ENCODE data around the gene CDHR2. TPM values are rescaled to one million over a fixed set of nuclear protein-coding genes. Genes with fewer than 3 reads are reported as not detected.

CDHR2 gene
- total RNA-seq, 2 donors from 2014 or later, result 0.12 TPM; not detected in 1

DNA sequence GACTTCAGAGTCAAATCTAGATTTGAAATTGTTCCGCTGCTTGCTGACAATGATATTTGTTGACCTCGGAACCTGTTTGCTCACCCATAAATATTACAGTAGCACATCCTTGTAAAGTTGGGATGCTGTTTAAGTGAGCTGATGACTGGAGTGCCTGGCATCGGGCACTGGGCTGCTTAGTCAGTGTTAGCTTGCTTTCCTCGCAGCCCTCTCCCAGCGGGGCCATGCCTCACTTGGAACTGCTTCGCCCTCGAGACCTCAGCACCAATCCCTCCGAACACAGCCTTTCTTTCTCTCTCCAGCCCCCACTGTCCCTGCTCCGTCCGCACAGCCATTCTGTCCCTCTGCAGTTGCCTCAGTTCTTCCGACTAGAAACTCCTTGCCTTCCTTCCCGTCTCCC is 35.4 kb upstream of the CDHR2 start:
- Histone ChIP-seq H3K36me3 (peaks cover 10% of the 10 kb centered on the region), H3K4me1 (no peaks in the 10 kb centered on the region), H3K27me3 (no peaks in the 10 kb centered on the region), H3K27ac (no peak overlapping the region), H3K9me3 (no peaks in the 10 kb centered on the region), H3K4me3 (no peak overlapping the region)
- TF ChIP-seq CTCF (IDR thresholded peaks at IDR 0.05), result no peak
- DNase-seq (ENCODE audit: low spot score), result no peak

DNA sequence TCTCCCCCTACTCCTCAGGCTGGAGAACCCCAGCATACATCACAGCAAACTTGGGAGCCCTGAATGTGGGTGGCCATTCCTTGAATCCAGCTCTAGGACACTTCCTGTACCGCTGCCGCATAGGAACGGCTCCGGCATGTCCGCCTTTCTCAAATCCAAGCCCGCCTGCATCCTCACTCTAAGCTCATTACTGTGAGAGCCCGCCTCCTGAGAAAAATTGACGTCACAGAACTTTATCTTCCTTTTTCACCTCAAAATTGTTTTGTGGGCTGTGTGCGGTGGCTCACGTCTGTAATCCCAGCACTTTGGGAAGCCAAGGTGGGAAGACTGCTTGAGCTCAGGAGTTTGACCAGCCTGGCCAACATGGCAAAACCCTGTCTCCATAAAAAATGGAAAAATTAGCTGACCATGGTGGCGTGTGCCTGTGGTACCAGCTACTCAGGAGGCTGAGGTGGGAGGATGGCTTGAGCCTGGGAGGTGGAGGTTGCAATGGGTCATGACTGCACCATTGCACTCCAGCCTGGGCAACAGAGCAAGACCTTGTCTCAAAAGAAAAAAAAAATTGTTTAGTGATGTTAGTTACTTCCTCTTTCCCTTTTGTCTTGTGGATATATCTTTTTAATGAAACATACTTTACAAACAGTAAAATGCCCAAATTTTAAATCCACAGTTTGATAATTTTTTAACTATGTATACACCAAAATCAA is 34.7 kb upstream of the CDHR2 start:
- Histone ChIP-seq H3K36me3 (peaks cover 5% of the 10 kb centered on the region), H3K9me3 (no peaks in the 10 kb centered on the region)
- no peak for TF ChIP-seq CTCF (IDR thresholded peaks at IDR 0.05)

GRCh38 chr5:176515396-176515795 is 33.7 kb upstream of the CDHR2 start:
- no peak for TF ChIP-seq CTCF (IDR thresholded peaks at IDR 0.05)
- H3K9me3 ChIP-seq, result no peaks in the 10 kb centered on the region
- H3K27ac ChIP-seq, result no peak overlapping the region
- H3K36me3 ChIP-seq, result no peaks in the 10 kb centered on the region
- no peaks in the 10 kb centered on the region for H3K4me1 ChIP-seq
- no peaks in the 10 kb centered on the region for H3K27me3 ChIP-seq
- no peak for DNase-seq (ENCODE audit: low spot score)
- no peak overlapping the region for H3K4me3 ChIP-seq

More for the DNA sequence above, 34.7 kb upstream of the CDHR2 start:
- H3K27ac ChIP-seq, result no peak overlapping the region
- H3K27me3 ChIP-seq, result no peaks in the 10 kb centered on the region
- no peak for DNase-seq (ENCODE audit: low spot score)
- H3K4me3 ChIP-seq, result no peak overlapping the region
- H3K4me1 ChIP-seq, result no peaks in the 10 kb centered on the region

DNA sequence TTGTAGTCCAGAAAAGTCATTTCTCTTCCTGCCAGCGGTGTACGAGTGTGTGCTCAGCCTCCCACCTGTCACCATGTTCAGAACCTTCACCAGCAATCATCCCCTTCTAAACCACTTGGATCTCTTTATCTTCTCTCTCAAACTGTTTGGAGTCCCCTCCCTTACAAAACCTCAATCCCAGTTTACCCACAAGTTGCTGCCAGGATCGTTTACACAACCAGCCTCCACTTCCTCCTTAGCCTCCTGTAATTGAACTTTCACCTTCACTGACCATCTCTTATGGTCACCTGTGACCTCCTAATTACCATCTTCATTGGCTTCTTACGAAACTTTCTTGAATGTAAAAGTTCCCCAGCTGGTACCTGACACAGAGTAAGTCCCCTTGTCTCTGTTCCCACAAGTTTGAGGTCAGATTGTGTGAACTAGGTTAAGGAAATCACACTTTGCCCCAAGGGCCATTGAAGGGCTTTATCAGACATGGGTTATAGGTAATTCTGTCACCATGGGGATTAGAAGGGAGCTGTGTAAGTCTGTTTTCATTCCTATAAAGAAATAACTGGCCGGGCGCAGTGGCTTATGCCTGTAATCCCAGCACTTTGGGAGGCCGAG is 32.0 kb upstream of the CDHR2 start:
- H3K27ac ChIP-seq, result no peak overlapping the region
- no peaks in the 10 kb centered on the region for H3K4me1 ChIP-seq
- TF ChIP-seq CTCF (IDR thresholded peaks at IDR 0.05), result no peak
- no peak overlapping the region for H3K4me3 ChIP-seq
- H3K27me3 ChIP-seq, result no peaks in the 10 kb centered on the region
- no peak for DNase-seq (ENCODE audit: low spot score)
- H3K9me3 ChIP-seq, result no peaks in the 10 kb centered on the region
- no peaks in the 10 kb centered on the region for H3K36me3 ChIP-seq

DNA sequence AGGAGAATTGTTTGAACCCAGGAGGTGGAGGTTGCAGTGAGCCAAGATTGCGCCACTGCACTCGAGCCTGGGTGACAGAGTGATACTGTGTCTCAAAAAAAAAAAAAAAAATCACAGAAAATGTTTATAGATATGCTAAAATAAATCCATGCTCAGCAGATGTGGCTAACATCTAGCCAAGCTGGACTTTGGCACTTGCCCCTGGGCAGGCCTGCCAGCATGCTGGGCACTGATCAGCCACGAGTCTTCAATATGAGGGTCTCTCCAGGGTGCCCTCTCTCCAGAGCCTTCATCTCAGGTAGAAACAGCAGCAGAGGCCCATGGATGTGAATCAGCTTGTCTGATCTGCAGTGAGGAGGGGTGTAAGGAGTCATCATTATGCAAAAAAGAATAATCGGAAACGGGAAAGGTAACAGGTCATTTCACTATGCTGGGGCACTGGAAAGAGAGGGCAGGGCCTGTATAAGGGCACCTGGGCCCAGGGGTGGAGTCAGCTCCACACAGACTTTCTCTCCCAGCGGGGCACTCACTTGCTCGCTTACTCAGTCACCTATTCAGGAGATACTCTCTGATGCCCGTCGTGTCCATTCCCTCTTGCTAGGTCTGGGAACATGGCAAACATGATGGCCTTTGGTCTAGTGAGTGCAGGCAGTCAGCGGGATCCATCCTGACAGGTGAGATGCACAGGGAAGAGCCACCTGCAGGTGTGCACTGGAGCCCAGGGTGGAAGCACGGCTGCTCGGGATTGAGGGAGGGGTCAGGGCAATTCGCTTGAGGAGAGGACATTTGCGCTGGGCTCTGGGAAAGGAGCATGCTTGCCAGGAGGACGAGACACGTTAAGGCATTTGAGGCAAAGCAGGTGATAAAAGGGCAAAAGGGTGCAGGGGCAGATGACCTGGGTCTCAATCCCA is 29.1 kb upstream of the CDHR2 start:
- Histone ChIP-seq H3K4me1 (no peaks in the 10 kb centered on the region), H3K4me3 (no peak overlapping the region), H3K9me3 (no peaks in the 10 kb centered on the region), H3K27ac (no peak overlapping the region), H3K36me3 (no peaks in the 10 kb centered on the region), H3K27me3 (no peaks in the 10 kb centered on the region)
- no peak for DNase-seq (ENCODE audit: low spot score)
- no peak for TF ChIP-seq CTCF (IDR thresholded peaks at IDR 0.05)

All from right atrium auricular region (tissue), 2 donors.